ENCODE data around the gene CTSF. TPM values are rescaled to one million over a fixed set of nuclear protein-coding genes. Genes with fewer than 3 reads are reported as not detected.
"Not testable (repeated sequence)": the region's sequence is repeated elsewhere in the genome, so short reads cannot be mapped to it uniquely, and the experiment has no call there.

The CTSF gene
- total and polyA plus RNA-seq, 12 donors, result 17.1 to 75.5 (median 48.5) TPM

- intact Hi-C loops (cut with DNase I), result no loop called here
- no peak overlapping the region for H3K27ac ChIP-seq
- TF ChIP-seq CTCF (IDR thresholded peaks at IDR 0.05), result no peak
- no peak overlapping the region for H3K4me3 ChIP-seq
- DNase-seq (no peak), ATAC-seq (no peak)
- no peaks in the 10 kb centered on the region for H3K4me1 ChIP-seq
- H3K9me3 ChIP-seq, result peaks cover 0 to 13% (median 0%) of the 10 kb centered on the region in 11 donors
- H3K36me3 ChIP-seq, result no peaks in the 10 kb centered on the region
- 54 to 62% methylated on average over 2 of the region's 2 CpGs for WGBS, 2 donors
- H3K27me3 ChIP-seq, result no peaks in the 10 kb centered on the region
Observed at GRCh38 chr11:66586136-66586535, 17.7 kb upstream of the CTSF start.

- ATAC-seq; H3K27ac ChIP-seq; H3K4me3 ChIP-seq; DNase-seq; H3K36me3 ChIP-seq; intact Hi-C loops (cut with DNase I); H3K27me3 ChIP-seq; H3K4me1 ChIP-seq: not testable (repeated sequence)
- peaks cover 0 to 13% (median 0%) of the 10 kb centered on the region in 11 donors for H3K9me3 ChIP-seq
- 90 to 95% methylated on average over 1 of the region's 1 CpG for WGBS, 2 donors
Observed at GRCh38 chr11:66585447-66585846, 17.0 kb upstream of the CTSF start.

GRCh38 chr11:66582565-66583147 is 14.2 kb upstream of the CTSF start:
- DNase-seq, H3K4me3 ChIP-seq, ATAC-seq, H3K36me3 ChIP-seq, H3K27ac ChIP-seq, H3K4me1 ChIP-seq, H3K27me3 ChIP-seq: not testable (repeated sequence)
- intact Hi-C loops (cut with DNase I), result loop anchor here in 1 of 10 donors (5.0 kb wide), 1 partner anchor 95 kb away; the partner anchor contains the start of gene RBM4B
- 85 to 86% methylated on average over 3 of the region's 3 CpGs for WGBS, 2 donors
- peaks cover 0 to 13% (median 0%) of the 10 kb centered on the region in 11 donors for H3K9me3 ChIP-seq

- Histone ChIP-seq H3K27ac (no peak overlapping the region), H3K27me3 (no peaks in the 10 kb centered on the region), H3K36me3 (no peaks in the 10 kb centered on the region), H3K4me1 (peaks cover 0 to 8% (median 6%) of the 10 kb centered on the region in 9 donors), H3K9me3 (peaks cover 0 to 13% (median 0%) of the 10 kb centered on the region in 11 donors), H3K4me3 (no peak overlapping the region)
- WGBS, 2 donors, result 78 to 81% methylated on average over 3 of the region's 3 CpGs
- no peak for DNase-seq
- intact Hi-C loops (cut with DNase I), result loop anchor here in 1 of 10 donors (5.0 kb wide), 1 partner anchor 96 kb away; the partner anchor contains the start of gene RBM4B
- no peak for ATAC-seq
- TF ChIP-seq CTCF (IDR thresholded peaks at IDR 0.05), result no peak
Observed at GRCh38 chr11:66581261-66581660, 12.9 kb upstream of the CTSF start.

GRCh38 chr11:66580803-66581202 is 12.4 kb upstream of the CTSF start:
- Histone ChIP-seq H3K27me3 (no peaks in the 10 kb centered on the region), H3K4me1 (peaks cover 0 to 8% (median 6%) of the 10 kb centered on the region in 9 donors), H3K4me3 (no peak overlapping the region), H3K9me3 (peaks cover 0 to 13% (median 0%) of the 10 kb centered on the region in 11 donors), H3K36me3 (no peaks in the 10 kb centered on the region), H3K27ac (no peak overlapping the region)
- intact Hi-C loops (cut with DNase I), result loop anchor here in 1 of 10 donors (5.0 kb wide), 1 partner anchor 96 kb away; the partner anchor contains the start of gene RBM4B
- ATAC-seq (peak in 2 of 8 donors; percentile 25 to 45), DNase-seq (no peak)
- 55 to 67% methylated on average over 5 of the region's 5 CpGs for WGBS, 2 donors
- TF ChIP-seq CTCF (IDR thresholded peaks at IDR 0.05), result no peak

Data from heart right ventricle (tissue), 16 donors.